ENCODE results near the gene HSF2.

HSF2 gene, protein sequence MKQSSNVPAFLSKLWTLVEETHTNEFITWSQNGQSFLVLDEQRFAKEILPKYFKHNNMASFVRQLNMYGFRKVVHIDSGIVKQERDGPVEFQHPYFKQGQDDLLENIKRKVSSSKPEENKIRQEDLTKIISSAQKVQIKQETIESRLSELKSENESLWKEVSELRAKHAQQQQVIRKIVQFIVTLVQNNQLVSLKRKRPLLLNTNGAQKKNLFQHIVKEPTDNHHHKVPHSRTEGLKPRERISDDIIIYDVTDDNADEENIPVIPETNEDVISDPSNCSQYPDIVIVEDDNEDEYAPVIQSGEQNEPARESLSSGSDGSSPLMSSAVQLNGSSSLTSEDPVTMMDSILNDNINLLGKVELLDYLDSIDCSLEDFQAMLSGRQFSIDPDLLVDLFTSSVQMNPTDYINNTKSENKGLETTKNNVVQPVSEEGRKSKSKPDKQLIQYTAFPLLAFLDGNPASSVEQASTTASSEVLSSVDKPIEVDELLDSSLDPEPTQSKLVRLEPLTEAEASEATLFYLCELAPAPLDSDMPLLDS

DNA sequence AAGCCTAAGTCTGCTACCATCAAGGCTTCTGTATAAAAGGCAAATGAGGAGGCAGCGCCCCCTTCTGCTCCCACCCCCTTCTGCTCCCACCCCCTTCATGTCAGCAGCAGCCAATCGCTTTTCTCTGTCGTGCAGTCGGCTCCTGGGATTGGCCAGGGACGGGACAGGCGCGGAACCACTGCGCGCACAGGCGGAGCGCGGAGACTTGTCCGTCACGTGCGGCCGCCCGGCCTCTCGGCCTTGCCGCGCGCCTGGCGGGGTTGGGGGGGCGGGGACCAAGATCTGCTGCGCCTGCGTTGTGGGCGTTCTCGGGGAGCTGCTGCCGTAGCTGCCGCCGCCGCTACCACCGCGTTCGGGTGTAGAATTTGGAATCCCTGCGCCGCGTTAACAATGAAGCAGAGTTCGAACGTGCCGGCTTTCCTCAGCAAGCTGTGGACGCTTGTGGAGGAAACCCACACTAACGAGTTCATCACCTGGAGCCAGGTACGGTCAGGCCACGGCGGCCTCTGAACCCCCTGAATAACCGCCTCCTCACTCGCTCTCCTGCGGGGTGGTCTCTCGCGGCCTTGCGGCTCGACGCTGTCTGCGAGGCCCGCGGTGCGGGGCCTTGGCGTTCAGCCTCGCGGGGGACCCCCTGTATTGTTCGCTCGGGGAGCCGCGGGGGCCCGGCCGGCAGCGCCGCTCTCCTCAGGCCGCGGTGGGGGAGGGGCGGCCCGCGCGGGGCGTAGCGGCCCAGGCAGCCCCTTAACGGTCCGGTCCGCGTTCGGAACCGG lies at the start of gene HSF2:
Gene HSF2 (plus strand): TSS at position 305 of the 773 bp plus-strand sequence. CDS start 86 bp downstream, at position 391.
- H3K27ac ChIP-seq = peak within 1 kb of the TSS; percentile 72
- in situ Hi-C loops (cut with HindIII; ENCODE audit: low pct_ligation_motif_present, low sequenced_read_pairs) = no loop called here

DNA sequence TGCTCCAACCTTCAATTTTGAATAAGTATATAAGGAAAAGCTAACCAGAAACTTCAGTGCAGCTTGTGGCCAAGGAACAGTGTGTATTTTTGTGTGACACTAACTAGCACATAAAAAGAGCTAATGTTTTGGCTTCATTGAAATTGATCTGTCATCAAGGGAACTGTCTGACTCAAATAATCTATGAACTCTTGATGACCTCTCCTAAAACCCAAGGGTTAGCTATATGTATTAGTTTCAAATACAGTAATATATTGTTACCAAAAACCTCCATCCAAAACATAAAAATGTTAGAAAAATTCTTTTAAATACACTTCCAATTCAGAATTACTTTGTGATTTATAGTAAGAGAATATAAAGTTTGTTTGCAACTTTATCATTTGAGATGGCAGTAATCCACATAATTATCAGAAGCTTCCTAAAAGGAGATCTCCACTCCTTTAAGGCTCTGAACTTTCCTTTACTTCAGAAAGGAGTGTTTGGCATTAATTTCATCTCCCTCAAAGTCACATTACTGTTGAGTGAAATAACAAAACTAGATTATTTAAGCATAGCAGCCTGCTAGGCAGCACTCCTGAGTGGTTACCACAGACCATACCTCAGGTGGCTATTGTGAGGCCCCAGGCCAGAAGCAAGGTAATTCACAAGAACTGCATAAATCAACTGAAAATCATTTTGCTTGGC lies 46.3 kb upstream of the HSF2 start:
- no peaks in the 10 kb centered on the region for H3K36me3 ChIP-seq (replicated peaks)
- H3K27me3 ChIP-seq (replicated peaks) = no peaks in the 10 kb centered on the region
- no peak overlapping the region for H3K27ac ChIP-seq
- no peak for DNase-seq
- no peak for TF ChIP-seq CTCF (IDR thresholded peaks at IDR 0.05; ENCODE audit: low read depth, low read length, missing control alignments)
- no peak overlapping the region for H3K4me3 ChIP-seq (ENCODE audit: low read depth, low read length)
- in situ Hi-C loops (cut with HindIII; ENCODE audit: low pct_ligation_motif_present, low sequenced_read_pairs) = no loop called here

More for the DNA sequence above, at the start of gene HSF2:
- Histone ChIP-seq H3K4me3 (ENCODE audit: low read depth, low read length) (peak within 1 kb of the TSS; percentile 90), H3K27me3 (replicated peaks) (no peaks in the 10 kb centered on the region), H3K36me3 (replicated peaks) (no peaks in the 10 kb centered on the region)
- DNase-seq = peak; percentile 98
- TF ChIP-seq CTCF (IDR thresholded peaks at IDR 0.05; ENCODE audit: low read depth, low read length, missing control alignments) = peak; percentile 50

DNA sequence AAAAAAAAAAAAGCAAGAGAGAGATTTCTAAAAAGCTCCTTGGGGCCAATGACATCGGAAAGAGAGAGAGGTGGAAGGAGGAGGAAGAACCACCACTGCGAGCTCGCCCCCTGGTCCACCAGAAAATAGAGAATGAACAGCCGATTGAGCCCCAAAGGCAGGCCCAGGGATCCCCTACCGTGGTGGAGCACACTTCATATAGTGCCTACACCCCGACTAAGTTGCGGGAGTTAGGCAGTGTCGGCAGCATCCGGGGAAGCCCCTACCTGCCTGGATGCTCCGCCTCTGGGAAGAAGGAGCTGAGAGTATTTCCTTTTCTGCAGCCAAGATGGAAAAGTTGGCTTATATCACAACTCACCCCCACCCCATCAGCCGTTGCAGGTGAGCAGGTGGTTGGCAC lies 38.6 kb upstream of the HSF2 start:
- H3K36me3 ChIP-seq (replicated peaks) = no peaks in the 10 kb centered on the region
- in situ Hi-C loops (cut with HindIII; ENCODE audit: low pct_ligation_motif_present, low sequenced_read_pairs) = no loop called here
- TF ChIP-seq CTCF (IDR thresholded peaks at IDR 0.05; ENCODE audit: low read depth, low read length, missing control alignments) = no peak
- no peak overlapping the region for H3K27ac ChIP-seq
- no peak for DNase-seq
- no peaks in the 10 kb centered on the region for H3K27me3 ChIP-seq (replicated peaks)
- no peak overlapping the region for H3K4me3 ChIP-seq (ENCODE audit: low read depth, low read length)

DNA sequence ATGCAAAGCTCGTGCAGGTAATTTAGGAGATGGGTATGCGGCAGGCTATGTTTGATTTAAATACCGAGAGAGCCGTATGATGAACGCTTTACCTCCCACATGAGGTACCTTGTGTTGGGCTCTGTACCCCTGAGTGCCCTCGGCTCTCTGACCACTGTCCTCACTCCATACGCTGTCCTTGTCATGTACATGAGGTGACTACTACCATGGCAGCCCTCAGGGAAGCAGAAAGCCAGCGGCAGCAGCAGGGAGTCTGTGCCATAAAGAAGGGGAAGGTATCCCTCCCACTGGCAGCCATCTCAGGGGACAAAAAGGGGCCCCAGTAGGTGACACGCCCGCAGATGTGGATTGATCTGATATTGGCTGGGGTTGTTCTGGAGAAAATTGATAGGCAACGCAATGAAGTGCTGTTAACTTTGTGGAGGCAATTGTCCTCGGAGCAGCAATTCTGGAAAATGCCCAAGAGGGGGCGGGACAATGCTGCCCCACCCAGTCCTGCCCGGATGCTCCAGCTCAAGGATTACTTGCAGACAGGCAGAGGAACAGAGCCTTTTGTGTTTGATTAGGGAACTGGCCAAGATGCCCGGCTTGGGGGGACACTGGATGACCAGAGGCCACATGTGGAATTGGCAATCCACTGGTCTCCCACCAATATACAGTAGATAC lies 38.0 kb upstream of the HSF2 start:
- TF ChIP-seq CTCF (IDR thresholded peaks at IDR 0.05; ENCODE audit: low read depth, low read length, missing control alignments) = no peak
- DNase-seq = no peak
- H3K27me3 ChIP-seq (replicated peaks) = no peaks in the 10 kb centered on the region
- H3K4me3 ChIP-seq (ENCODE audit: low read depth, low read length) = no peak overlapping the region
- H3K27ac ChIP-seq = no peak overlapping the region
- H3K36me3 ChIP-seq (replicated peaks) = no peaks in the 10 kb centered on the region
- in situ Hi-C loops (cut with HindIII; ENCODE audit: low pct_ligation_motif_present, low sequenced_read_pairs) = no loop called here

GRCh38 chr6:122363769-122364483 lies 35.5 kb upstream of the HSF2 start:
- no peak overlapping the region for H3K27ac ChIP-seq
- no peaks in the 10 kb centered on the region for H3K36me3 ChIP-seq (replicated peaks)
- TF ChIP-seq CTCF (IDR thresholded peaks at IDR 0.05; ENCODE audit: low read depth, low read length, missing control alignments) = no peak
- H3K4me3 ChIP-seq (ENCODE audit: low read depth, low read length) = no peak overlapping the region
- in situ Hi-C loops (cut with HindIII; ENCODE audit: low pct_ligation_motif_present, low sequenced_read_pairs) = no loop called here
- no peak for DNase-seq
- H3K27me3 ChIP-seq (replicated peaks) = no peaks in the 10 kb centered on the region
